Kidney epithelial cell (primary cell): Measurements from ENCODE around the gene FTO. TPM values are rescaled to one million over a fixed set of nuclear protein-coding genes. Genes with fewer than 3 reads are reported as not detected.

Experiments
- DNase-seq: peaks from one replicate; pipeline ENCODE4 v3.0.0-alpha.2; 2010; ENCODE audit warnings: low read depth
- H3K27me3 ChIP-seq: 2 replicates; pipeline ENCODE4 v1.6.0; 2011; ENCODE audit warnings: low read length; ENCODE audit not compliant: control insufficient read depth, insufficient read depth
- H3K36me3 ChIP-seq: 2 replicates; pipeline ENCODE4 v1.5.1; 2011; ENCODE audit warnings: low read length; ENCODE audit not compliant: control insufficient read depth, insufficient read depth
- H3K4me3 ChIP-seq: 2 replicates; pipeline ENCODE4 v1.5.1; 2011; ENCODE audit warnings: low read depth, mild to moderate bottlenecking, control low read depth, low read length
- total RNA-seq: library from RNA; depleted of rRNA; stranded (reverse); fragments of >200 nt; gene quantifications from 2 replicates; pipeline ENCODE4 v1.2.3, GENCODE V29; 2015
- TF ChIP-seq, protein P1 (sequence below): IDR thresholded peaks from 2 replicates; pipeline ENCODE4 v1.5.1; 2011; ENCODE audit warnings: mild to moderate bottlenecking, moderate library complexity, low read length, control low read depth, inconsistent platforms; ENCODE audit not compliant: insufficient read depth, poor library complexity, severe bottlenecking

Gene FTO
- total RNA-seq, 1 donor from 2014 or later, result 66.9 TPM

DNA sequence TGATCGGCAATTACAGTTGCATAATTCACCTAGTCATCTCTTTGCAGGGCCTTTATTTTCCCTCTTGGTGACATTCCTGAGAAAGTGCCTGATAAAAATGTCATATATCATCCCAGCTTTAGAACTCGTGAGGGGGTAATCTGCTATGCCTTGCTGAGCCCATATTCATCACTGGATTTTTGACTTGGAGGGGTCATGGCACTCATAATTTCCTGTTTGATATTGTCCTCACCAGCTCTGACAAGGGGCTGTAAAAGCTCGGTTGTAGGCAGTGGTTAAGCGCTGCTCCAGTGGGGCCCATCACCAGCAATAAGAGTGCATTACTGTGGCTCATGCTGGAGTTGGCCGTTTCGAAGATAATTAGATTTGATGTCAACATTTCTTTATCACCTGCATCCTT is 355.4 kb downstream of the FTO start:
- Histone ChIP-seq H3K36me3 (no peaks in the 10 kb centered on the region), H3K4me3 (no peak overlapping the region), H3K27me3 (no peaks in the 10 kb centered on the region)
- TF ChIP-seq, protein P1, sequence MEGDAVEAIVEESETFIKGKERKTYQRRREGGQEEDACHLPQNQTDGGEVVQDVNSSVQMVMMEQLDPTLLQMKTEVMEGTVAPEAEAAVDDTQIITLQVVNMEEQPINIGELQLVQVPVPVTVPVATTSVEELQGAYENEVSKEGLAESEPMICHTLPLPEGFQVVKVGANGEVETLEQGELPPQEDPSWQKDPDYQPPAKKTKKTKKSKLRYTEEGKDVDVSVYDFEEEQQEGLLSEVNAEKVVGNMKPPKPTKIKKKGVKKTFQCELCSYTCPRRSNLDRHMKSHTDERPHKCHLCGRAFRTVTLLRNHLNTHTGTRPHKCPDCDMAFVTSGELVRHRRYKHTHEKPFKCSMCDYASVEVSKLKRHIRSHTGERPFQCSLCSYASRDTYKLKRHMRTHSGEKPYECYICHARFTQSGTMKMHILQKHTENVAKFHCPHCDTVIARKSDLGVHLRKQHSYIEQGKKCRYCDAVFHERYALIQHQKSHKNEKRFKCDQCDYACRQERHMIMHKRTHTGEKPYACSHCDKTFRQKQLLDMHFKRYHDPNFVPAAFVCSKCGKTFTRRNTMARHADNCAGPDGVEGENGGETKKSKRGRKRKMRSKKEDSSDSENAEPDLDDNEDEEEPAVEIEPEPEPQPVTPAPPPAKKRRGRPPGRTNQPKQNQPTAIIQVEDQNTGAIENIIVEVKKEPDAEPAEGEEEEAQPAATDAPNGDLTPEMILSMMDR, result no peak
- DNase-seq, result no peak

DNA sequence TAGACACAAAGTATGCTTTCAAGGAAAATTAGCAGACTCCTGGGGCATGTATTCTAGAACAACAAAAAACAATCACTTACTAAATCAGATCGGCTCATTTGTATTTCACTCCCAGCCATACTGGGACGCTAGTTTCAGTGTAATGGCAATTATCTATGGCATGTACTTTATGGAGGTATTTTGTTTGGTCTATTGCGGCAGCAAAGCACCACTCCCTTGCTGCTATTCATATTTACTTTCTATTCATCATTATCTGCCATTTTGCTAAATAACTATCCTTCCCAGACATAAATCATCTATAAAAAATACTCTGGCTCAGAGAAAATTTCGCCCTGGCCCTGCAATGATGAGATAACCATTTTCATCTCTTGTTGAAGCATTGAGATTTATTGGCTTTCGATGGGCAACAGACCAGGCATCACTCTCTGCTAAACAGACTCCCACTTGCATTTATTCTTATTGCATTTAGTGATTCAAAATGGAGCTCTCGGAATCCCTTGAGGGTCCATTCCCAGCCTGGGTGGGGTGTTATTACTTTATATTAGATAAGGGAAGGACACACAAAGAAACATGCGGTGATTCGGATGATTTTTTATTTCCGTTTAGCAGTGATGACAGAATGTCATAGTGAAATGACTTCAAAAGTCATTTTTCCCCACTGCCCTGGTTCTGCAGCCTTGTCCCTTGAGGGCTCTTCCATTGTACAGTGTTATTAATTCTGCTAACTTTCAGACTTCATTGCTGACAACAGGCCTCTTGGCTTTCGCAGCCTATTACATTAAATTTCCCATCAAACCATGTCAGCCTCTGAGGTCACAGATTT is 356.9 kb downstream of the FTO start:
- no peaks in the 10 kb centered on the region for H3K27me3 ChIP-seq

DNA sequence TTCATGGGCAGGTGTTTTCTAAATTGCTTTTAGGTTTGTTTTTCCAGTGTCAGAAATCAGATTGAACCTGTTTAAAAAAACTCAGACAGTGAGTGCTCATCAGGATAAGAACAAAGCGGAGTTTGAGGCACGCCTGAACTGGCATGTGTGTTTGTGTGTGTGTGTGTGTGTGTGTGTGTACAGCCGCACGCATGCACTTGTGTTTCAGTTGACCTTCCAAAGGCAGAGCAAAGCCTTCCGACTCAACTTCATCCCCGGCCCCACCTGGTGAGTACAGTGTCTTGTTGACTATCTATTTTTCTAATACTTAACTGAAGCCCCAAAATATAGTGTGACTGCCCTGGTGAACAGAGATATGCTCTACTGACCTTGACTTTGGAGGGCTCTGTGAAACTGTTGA is 357.5 kb downstream of the FTO start:
- Histone ChIP-seq H3K36me3 (no peaks in the 10 kb centered on the region), H3K4me3 (no peak overlapping the region), H3K27me3 (no peaks in the 10 kb centered on the region)
- TF ChIP-seq, protein P1, result no peak
- DNase-seq, result no peak

More for the DNA sequence above, 356.9 kb downstream of the FTO start:
- H3K4me3 ChIP-seq, result no peak overlapping the region
- DNase-seq, result no peak
- TF ChIP-seq, protein P1, result no peak
- H3K36me3 ChIP-seq, result no peaks in the 10 kb centered on the region

DNA sequence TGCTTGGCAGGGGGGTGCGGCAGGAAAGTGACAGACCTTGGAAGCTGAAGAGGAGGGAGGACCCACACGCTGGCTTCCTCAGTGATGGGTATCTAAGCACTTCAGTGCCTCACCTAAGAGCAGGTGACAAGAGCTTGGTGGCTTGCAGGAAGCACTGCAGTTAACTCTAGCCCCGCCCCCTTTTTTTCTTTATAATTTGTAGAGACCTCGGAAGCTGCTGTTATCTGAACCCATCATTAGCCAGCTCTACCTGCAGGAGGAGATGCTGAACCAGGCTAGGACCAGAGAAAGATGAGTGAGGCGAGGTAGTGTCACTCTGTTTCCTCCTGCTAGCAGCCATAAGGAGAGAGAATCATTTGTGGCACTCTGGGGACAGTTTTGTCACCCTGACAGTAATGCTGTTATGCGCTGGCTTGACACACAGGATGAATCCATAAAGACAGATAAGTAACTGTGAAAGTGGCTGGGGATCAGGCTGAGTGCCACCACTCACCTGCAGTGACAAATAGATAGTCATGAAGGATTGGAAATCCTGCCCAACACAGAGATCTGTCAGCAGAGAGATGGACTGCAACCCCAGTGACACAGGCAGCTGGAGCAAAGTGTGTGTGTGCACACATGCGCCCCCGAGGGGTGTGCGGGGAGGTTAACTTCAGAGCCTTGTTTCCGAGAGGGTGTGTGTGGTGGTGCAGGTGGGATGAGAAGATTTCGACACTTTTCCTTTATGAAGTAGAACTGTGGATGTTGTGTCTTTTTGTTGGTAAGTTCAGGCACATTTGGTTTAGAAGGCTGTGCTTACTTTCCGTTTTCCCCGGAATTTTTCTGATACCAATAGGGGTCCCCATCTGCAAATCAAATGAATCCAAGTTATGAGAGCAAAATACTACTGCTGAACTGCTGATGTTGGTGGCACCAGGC is 358.7 kb downstream of the FTO start:
- Histone ChIP-seq H3K27me3 (no peaks in the 10 kb centered on the region), H3K36me3 (no peaks in the 10 kb centered on the region), H3K4me3 (no peak overlapping the region)
- DNase-seq, result no peak
- TF ChIP-seq, protein P1, result no peak

DNA sequence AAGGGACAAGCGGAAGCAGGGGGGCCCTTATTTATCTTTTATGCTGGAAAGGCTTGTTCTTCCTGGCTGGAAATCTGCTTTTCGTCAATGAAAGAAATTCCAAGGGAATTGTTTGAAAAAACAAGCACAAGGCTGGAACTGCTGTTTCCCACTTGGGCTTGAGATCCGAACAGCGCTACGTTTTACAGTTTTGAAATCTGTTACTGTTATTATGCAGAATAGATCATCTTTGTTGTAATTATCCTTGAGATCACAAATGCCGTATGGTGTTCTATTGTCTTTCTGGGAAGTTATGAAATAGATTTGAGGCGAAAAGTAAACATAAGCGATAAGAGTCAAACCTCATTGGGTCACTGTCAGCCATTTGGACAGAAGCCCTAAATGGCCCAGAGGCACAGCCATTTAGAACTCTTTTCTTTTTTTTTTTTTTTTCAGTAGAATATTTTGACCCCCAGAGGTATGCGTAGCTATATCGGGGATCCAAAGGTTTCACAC is 359.4 kb downstream of the FTO start:
- Histone ChIP-seq H3K27me3 (no peaks in the 10 kb centered on the region), H3K36me3 (no peaks in the 10 kb centered on the region), H3K4me3 (no peak overlapping the region)
- TF ChIP-seq, protein P1, result no peak
- DNase-seq, result no peak
